Measurements from ENCODE around the gene RBP7.
"Not testable (repeated sequence)": the region's sequence is repeated elsewhere in the genome, so short reads cannot be mapped to it uniquely, and the experiment has no call there.

Gene RBP7

GRCh38 chr1:9996624-9997582 lies at the start of gene RBP7:
RBP7 (plus strand) TSS chr1:9997228; CDS start chr1:9997259, 31 bp downstream.
- DNase-seq (ENCODE audit: low spot score) = peak; percentile 72

GRCh38 chr1:9957726-9958125 lies 39.3 kb upstream of the RBP7 start:
- DNase-seq (ENCODE audit: low spot score) = no peak

- DNase-seq (ENCODE audit: low spot score) = no peak
Observed at GRCh38 chr1:9960011-9960410, 37.0 kb upstream of the RBP7 start.

GRCh38 chr1:9960706-9961562 lies 36.1 kb upstream of the RBP7 start:
- no peak for DNase-seq (ENCODE audit: low spot score)

- no peak for DNase-seq (ENCODE audit: low spot score)
Observed at GRCh38 chr1:9984253-9984652, 12.8 kb upstream of the RBP7 start.

GRCh38 chr1:9985001-9985400 lies 12.0 kb upstream of the RBP7 start:
- no peak for DNase-seq (ENCODE audit: low spot score)

- no peak for DNase-seq (ENCODE audit: low spot score)
Observed at GRCh38 chr1:9989773-9990172, 7.3 kb upstream of the RBP7 start.

GRCh38 chr1:9990944-9991343 lies 6.1 kb upstream of the RBP7 start:
- no peak for DNase-seq (ENCODE audit: low spot score)

- no peak for DNase-seq (ENCODE audit: low spot score)
Observed at GRCh38 chr1:9992910-9993309, 4.1 kb upstream of the RBP7 start.

GRCh38 chr1:9993561-9994075 lies 3.4 kb upstream of the RBP7 start:
- DNase-seq (ENCODE audit: low spot score) = no peak

GRCh38 chr1:10001016-10001665 lies 4.1 kb downstream of the RBP7 start:
- no peak for DNase-seq (ENCODE audit: low spot score)

- not testable (repeated sequence) for DNase-seq (ENCODE audit: low spot score)
Observed at GRCh38 chr1:10005248-10005647, 8.2 kb downstream of the RBP7 start.

GRCh38 chr1:10007169-10007568 lies 10.1 kb downstream of the RBP7 start:
- DNase-seq (ENCODE audit: low spot score) = no peak

GRCh38 chr1:10014016-10014415 lies 17.0 kb downstream of the RBP7 start:
- peak; percentile 24 for DNase-seq (ENCODE audit: low spot score)

- DNase-seq (ENCODE audit: low spot score) = no peak
Observed at GRCh38 chr1:10019561-10019960, 22.5 kb downstream of the RBP7 start.

GRCh38 chr1:10020086-10020485 lies 23.1 kb downstream of the RBP7 start:
- DNase-seq (ENCODE audit: low spot score) = no peak

- not testable (repeated sequence) for DNase-seq (ENCODE audit: low spot score)
Observed at GRCh38 chr1:10020678-10021077, 23.6 kb downstream of the RBP7 start.

GRCh38 chr1:10021992-10022391 lies 25.0 kb downstream of the RBP7 start:
- DNase-seq (ENCODE audit: low spot score) = not testable (repeated sequence)

- DNase-seq (ENCODE audit: low spot score) = no peak
Observed at GRCh38 chr1:10022656-10023055, 25.6 kb downstream of the RBP7 start.

GRCh38 chr1:10025354-10025753 lies 28.3 kb downstream of the RBP7 start:
- DNase-seq (ENCODE audit: low spot score) = no peak

GRCh38 chr1:10027027-10027426 lies 30.0 kb downstream of the RBP7 start:
- no peak for DNase-seq (ENCODE audit: low spot score)

- DNase-seq (ENCODE audit: low spot score) = not testable (repeated sequence)
Observed at GRCh38 chr1:10028956-10029500, 32.0 kb downstream of the RBP7 start.
